Upper lobe of right lung (tissue), 1 donor: ENCODE results near the gene TMEM248. TPM values are rescaled to one million over a fixed set of nuclear protein-coding genes. Genes with fewer than 3 reads are reported as not detected.
A peak's percentile ranks its signal among the peaks of the same experiment; 100 is the strongest.
"Not testable (repeated sequence)": the region's sequence is repeated elsewhere in the genome, so short reads cannot be mapped to it uniquely, and the experiment has no call there.

ENCODE experiments used
- ATAC-seq: fragments of 200-7000 bp; cut with Tn5 transposase; one replicate; pipeline ENCODE4 v1.9.1; 2020; ENCODE audit warnings: mild to moderate bottlenecking, moderate library complexity
- DNase-seq: peaks from one replicate; pipeline ENCODE4 v3.0.0-alpha.2; 2020
- H3K27ac ChIP-seq: fragments of 200-600 bp; one replicate; pipeline ENCODE4 v1.8.0; 2022
- H3K27me3 ChIP-seq: fragments of 200-600 bp; one replicate; pipeline ENCODE4 v1.8.0; 2022; ENCODE audit warnings: mild to moderate bottlenecking
- H3K36me3 ChIP-seq: fragments of 200-600 bp; one replicate; pipeline ENCODE4 v1.8.0; 2022
- H3K4me1 ChIP-seq: fragments of 200-600 bp; one replicate; pipeline ENCODE4 v1.8.0; 2022
- H3K4me3 ChIP-seq: fragments of 200-600 bp; one replicate; pipeline ENCODE4 v1.8.0; 2022; ENCODE audit warnings: mild to moderate bottlenecking
- H3K9me3 ChIP-seq: fragments of 200-600 bp; one replicate; pipeline ENCODE4 v1.8.0; 2022
- intact Hi-C: fragments of 100-400 bp; cut with DNase I; formaldehyde crosslinking; loops from one replicate; pipeline ENCODE4 v1.11.0; 2022
- total RNA-seq: library from RNA; stranded (reverse); fragmentation: NEBNext Ultra II Directional; extraction: Animal tissue kit (Norgen Biotek cat#: 25700); gene quantifications from one replicate; pipeline ENCODE4 v1.2.1, GENCODE V29; 2021
- TF ChIP-seq, protein P1 (sequence below): fragments of 200-600 bp; IDR thresholded peaks from one replicate; pipeline ENCODE4 v1.8.0; 2022; ENCODE audit warnings: antibody characterized with exemption
- donor health status: DM: no; HTN: yes; CAD: no; lungs with severe emphysema.

The TMEM248 gene
- total RNA-seq, 1 donor from 2014 or later, result 114 TPM

DNA sequence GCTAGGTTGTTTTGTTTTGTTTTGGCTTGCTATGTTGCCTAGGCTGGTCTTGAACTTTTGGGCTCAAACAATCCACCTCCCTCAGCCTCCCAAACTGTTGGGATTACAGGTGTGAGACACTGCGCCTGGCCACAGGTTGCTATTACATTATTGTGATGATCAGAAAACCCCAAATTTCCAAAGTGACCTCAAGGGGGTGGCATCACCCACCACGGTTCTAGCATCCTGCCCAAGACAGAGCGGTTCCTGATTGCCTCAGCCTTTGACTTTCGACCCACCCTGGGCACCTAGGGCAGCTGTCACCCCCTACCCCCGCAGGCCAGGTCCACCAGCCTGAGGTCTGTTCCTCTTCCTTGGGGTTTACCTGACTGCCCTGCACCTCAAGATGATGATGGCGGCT, 46.0 kb downstream of the TMEM248 start:
- DNase-seq, result peak; percentile 46
- no peaks in the 10 kb centered on the region for H3K9me3 ChIP-seq
- H3K27ac ChIP-seq, result no peak overlapping the region
- H3K36me3 ChIP-seq, result no peaks in the 10 kb centered on the region
- no peaks in the 10 kb centered on the region for H3K4me1 ChIP-seq
- TF ChIP-seq, protein P1, sequence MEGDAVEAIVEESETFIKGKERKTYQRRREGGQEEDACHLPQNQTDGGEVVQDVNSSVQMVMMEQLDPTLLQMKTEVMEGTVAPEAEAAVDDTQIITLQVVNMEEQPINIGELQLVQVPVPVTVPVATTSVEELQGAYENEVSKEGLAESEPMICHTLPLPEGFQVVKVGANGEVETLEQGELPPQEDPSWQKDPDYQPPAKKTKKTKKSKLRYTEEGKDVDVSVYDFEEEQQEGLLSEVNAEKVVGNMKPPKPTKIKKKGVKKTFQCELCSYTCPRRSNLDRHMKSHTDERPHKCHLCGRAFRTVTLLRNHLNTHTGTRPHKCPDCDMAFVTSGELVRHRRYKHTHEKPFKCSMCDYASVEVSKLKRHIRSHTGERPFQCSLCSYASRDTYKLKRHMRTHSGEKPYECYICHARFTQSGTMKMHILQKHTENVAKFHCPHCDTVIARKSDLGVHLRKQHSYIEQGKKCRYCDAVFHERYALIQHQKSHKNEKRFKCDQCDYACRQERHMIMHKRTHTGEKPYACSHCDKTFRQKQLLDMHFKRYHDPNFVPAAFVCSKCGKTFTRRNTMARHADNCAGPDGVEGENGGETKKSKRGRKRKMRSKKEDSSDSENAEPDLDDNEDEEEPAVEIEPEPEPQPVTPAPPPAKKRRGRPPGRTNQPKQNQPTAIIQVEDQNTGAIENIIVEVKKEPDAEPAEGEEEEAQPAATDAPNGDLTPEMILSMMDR, result no peak
- no peak overlapping the region for H3K4me3 ChIP-seq
- H3K27me3 ChIP-seq, result no peaks in the 10 kb centered on the region
- peak; percentile 17 for ATAC-seq
- intact Hi-C loops, result no loop called here

DNA sequence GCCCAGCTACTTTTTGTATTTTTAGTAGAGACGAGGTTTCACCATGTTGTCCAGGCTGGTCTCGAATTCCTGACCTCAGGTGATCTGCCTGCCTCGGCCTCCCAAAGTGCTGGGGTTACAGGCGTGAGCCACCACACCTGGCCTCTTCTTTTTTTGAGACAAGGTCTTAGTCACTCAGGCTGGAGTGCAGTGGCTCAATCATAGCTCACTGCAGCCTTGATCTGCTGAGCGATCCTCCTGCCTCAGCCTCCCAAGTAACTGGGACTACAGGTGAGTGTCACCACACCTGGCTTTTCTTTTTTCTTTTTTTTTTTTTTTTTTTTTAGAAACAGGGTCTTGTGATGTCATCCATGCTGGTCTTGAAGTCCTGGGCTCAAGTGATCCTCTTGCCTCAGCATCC, 48.0 kb downstream of the TMEM248 start:
- H3K36me3 ChIP-seq, H3K4me1 ChIP-seq, ATAC-seq, DNase-seq, H3K27ac ChIP-seq, H3K27me3 ChIP-seq, H3K9me3 ChIP-seq, H3K4me3 ChIP-seq, intact Hi-C loops: not testable (repeated sequence)

DNA sequence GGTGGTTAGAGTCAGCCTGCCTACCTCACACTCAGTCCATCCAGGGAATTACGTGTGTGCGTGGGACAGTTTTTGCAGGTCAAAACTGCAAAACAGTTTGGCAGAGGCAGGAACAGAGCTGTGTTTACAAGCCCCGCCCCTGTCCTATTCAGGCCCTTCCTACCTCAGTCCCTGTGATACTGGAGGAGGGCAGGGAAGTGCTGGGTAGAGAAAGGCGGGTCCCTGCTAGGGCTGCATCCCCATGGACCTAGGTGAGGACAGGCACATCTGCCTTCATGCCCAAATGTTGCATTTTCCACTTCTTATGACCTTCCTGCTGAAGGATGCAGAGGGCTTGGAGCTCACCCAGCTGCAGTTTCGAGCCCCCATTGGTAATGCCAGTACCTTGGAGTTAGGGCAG, 49.3 kb downstream of the TMEM248 start:
- no peak overlapping the region for H3K4me3 ChIP-seq
- H3K27me3 ChIP-seq, result no peaks in the 10 kb centered on the region
- intact Hi-C loops, result no loop called here
- H3K27ac ChIP-seq, result no peak overlapping the region
- no peaks in the 10 kb centered on the region for H3K36me3 ChIP-seq
- no peaks in the 10 kb centered on the region for H3K4me1 ChIP-seq
- no peaks in the 10 kb centered on the region for H3K9me3 ChIP-seq
- DNase-seq, result peak; percentile 31
- TF ChIP-seq, protein P1, result no peak
- ATAC-seq, result no peak

DNA sequence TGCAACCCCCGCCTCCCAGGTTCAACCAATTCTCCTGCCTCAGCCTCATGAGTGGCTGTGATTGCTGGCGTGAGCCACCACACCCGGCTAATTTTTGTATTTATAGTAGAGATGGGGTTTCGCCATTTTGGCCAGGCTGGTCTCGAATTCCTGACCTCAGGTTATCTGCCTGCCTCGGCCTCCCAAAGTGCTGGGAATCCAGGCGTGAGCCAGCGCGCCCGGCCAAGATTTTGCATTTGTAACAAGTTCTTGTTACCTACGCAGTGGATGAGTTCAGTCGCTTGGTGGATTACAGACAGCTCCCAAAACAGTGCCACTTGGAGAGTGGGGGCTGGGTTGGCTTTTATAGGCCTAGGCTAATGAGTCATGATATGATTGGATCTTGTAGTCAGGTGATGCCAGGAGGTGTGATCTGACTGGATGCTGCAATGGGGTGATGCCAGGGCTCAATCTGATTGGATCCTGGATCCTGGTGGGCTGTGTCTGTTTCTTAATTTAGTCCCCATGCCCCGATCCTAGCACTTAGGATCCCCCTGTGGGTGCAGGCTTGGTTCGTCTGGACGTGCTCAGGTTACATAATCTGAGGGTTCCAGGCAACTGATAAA, 54.1 kb downstream of the TMEM248 start:
- no peak overlapping the region for H3K27ac ChIP-seq
- intact Hi-C loops, result no loop called here
- ATAC-seq, result no peak
- DNase-seq, result no peak
- peaks cover 4% of the 10 kb centered on the region for H3K9me3 ChIP-seq
- H3K27me3 ChIP-seq, result no peaks in the 10 kb centered on the region
- H3K4me1 ChIP-seq, result no peaks in the 10 kb centered on the region
- TF ChIP-seq, protein P1, result no peak
- H3K4me3 ChIP-seq, result no peak overlapping the region
- no peaks in the 10 kb centered on the region for H3K36me3 ChIP-seq

DNA sequence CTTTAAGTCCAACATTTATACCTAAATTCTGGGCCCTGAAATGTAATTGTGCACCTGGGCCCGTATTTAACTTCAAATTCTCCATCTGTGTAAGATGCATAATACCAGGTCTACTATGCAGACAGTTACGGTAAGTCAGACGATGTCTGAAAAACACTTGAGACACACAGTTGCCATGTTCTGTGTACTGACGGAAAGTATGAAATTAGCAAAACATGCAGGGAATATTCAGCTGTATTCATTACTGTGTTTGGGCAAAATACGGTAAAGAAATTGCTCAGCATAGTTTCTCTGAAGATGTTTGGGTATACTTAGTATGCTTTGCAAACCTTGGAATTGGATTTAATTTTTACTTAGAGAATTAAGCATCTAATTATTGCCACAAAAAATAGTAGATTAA, 57.3 kb downstream of the TMEM248 start:
- H3K9me3 ChIP-seq, H3K27me3 ChIP-seq, intact Hi-C loops, ATAC-seq, H3K4me1 ChIP-seq, H3K27ac ChIP-seq, H3K36me3 ChIP-seq, DNase-seq, H3K4me3 ChIP-seq: not testable (repeated sequence)

DNA sequence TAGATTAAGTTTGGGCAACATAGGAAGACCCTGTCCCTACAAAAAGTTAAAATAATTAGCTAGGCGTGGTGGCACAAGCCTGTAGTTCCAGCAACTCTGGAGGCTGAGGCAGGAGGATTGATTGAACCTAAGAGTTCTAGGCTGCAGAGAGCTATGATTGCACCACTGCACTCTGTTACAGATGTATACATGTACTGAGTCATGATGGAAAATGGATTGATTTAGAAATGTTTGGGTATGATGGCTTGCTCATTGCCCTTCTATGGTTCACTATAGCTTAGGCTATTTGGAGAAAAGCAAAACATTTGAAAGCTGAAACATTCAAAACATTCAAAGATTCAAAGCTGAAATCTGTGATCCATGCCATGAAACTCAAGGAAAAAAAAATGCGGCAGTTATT, 58.0 kb downstream of the TMEM248 start:
- H3K27me3 ChIP-seq, H3K9me3 ChIP-seq, DNase-seq, H3K4me3 ChIP-seq, H3K27ac ChIP-seq, ATAC-seq, intact Hi-C loops, H3K4me1 ChIP-seq, H3K36me3 ChIP-seq: not testable (repeated sequence)

DNA sequence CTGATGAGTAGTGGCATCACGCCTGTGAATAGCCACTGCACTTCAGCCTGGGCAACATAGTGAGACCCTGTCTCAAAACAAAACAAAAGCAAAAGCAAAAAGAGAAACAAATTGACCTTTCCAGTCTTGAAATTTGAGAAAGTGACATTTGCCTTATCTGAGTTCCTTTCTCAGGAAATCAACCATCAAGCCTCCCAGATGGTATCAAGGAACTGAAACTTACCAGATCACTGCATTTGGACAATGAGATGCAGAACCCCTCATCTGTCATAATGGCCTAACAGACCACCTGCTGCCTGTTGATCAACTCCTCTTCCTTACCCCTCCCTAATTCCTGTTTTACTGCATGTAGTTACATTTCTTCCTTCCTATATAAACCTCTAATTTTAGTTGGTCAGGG, 59.3 kb downstream of the TMEM248 start:
- intact Hi-C loops, H3K4me1 ChIP-seq, H3K36me3 ChIP-seq, ATAC-seq, H3K9me3 ChIP-seq, DNase-seq, H3K4me3 ChIP-seq, H3K27ac ChIP-seq, H3K27me3 ChIP-seq: not testable (repeated sequence)

DNA sequence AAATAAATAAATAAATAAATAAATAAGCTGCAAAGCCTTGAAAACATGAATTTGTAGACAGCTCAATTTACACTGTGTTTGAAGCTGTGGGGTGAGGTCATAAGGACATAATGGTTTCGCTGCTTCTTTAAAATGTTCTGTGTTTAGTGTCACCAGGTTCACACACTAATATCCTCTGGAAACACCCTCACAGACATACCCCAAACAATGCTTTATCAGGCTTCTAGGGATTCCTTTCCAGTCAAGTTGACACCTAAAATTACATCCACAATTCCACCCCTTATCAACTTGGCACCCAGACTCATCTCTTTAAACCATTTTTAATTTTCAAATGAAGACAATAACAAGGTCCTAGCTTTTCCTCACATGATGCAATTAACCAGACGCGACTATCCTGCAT, 68.5 kb downstream of the TMEM248 start:
- intact Hi-C loops, ATAC-seq, H3K27ac ChIP-seq, DNase-seq, H3K4me3 ChIP-seq, H3K27me3 ChIP-seq, H3K9me3 ChIP-seq: not testable (repeated sequence)
- Histone ChIP-seq H3K4me1 (peaks cover 11% of the 10 kb centered on the region), H3K36me3 (peaks cover 72% of the 10 kb centered on the region)

DNA sequence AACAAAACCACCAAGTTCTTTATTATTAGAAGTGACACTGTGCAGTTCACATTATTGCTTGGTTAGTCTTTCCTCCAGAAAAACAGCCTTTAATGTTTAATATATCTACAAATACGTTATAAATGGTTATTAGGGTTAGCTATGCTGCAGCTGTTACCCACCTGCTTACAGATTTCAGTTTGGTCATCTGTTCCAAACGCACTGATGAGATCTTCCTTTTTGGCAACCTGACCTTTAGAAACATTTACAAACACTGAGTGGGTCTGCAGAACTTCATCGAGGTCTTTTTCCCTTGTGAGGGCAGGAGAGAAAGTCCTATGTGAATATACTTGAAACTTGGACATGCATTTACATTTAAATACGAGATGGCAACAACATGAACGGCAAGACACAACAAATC, 73.0 kb downstream of the TMEM248 start:
- ATAC-seq, DNase-seq, intact Hi-C loops, H3K9me3 ChIP-seq, H3K27me3 ChIP-seq: not testable (repeated sequence)
- Histone ChIP-seq H3K4me3 (peak overlapping the region; percentile 72), H3K27ac (peak overlapping the region; percentile 100), H3K4me1 (peaks cover 20% of the 10 kb centered on the region), H3K36me3 (peaks cover 51% of the 10 kb centered on the region)
